HCEC 1CT (cell line): ENCODE data around the gene THRA.

Source experiments
- DNase-seq: peaks from one replicate; pipeline ENCODE4 v3.0.0-alpha.2; 2017

The THRA gene

GRCh38 chr17:40099619-40100418 is 37.1 kb downstream of the THRA start:
- peak; percentile 26 for DNase-seq

GRCh38 chr17:40100419-40100668 is 37.6 kb downstream of the THRA start, which contains the start of gene NR1D1:
NR1D1 (minus strand) TSS chr17:40100589; CDS start chr17:40100094, 495 bp downstream.
- no peak for DNase-seq

GRCh38 chr17:40100669-40101366 is 38.1 kb downstream of the THRA start:
- peak; percentile 99 for DNase-seq

- no peak for DNase-seq
These were observed 38.8 kb downstream of the THRA start for GRCh38 chr17:40101367-40102210.

- DNase-seq: no peak
These were observed 40.4 kb downstream of the THRA start for GRCh38 chr17:40103071-40103661.

- DNase-seq: no peak
These were observed 40.9 kb downstream of the THRA start for GRCh38 chr17:40103688-40104087.

- DNase-seq: no peak
These were observed 42.1 kb downstream of the THRA start for GRCh38 chr17:40104594-40105486.

GRCh38 chr17:40105861-40106759 is 43.3 kb downstream of the THRA start:
- DNase-seq: no peak

GRCh38 chr17:40106760-40107521 is 44.2 kb downstream of the THRA start:
- DNase-seq: no peak

GRCh38 chr17:40107522-40108174 is 44.9 kb downstream of the THRA start:
- peak; percentile 8 for DNase-seq

GRCh38 chr17:40108970-40109824 is 46.4 kb downstream of the THRA start:
- peak; percentile 12 for DNase-seq

- no peak for DNase-seq
These were observed 47.5 kb downstream of the THRA start for GRCh38 chr17:40110026-40110845.

- DNase-seq: peak; percentile 97
These were observed 48.7 kb downstream of the THRA start for GRCh38 chr17:40111221-40112128.

GRCh38 chr17:40112191-40112711 is 49.5 kb downstream of the THRA start:
- DNase-seq: no peak

GRCh38 chr17:40112718-40113109 is 49.9 kb downstream of the THRA start:
- DNase-seq: no peak
